ENCODE data around the gene UMOD. TPM values are rescaled to one million over a fixed set of nuclear protein-coding genes. Genes with fewer than 3 reads are reported as not detected.

UMOD gene
- total RNA-seq, 4 donors from 2014 or later: not detected

GRCh38 chr16:20363191-20363590, 10.7 kb upstream of the UMOD start:
- TF ChIP-seq, protein P1, sequence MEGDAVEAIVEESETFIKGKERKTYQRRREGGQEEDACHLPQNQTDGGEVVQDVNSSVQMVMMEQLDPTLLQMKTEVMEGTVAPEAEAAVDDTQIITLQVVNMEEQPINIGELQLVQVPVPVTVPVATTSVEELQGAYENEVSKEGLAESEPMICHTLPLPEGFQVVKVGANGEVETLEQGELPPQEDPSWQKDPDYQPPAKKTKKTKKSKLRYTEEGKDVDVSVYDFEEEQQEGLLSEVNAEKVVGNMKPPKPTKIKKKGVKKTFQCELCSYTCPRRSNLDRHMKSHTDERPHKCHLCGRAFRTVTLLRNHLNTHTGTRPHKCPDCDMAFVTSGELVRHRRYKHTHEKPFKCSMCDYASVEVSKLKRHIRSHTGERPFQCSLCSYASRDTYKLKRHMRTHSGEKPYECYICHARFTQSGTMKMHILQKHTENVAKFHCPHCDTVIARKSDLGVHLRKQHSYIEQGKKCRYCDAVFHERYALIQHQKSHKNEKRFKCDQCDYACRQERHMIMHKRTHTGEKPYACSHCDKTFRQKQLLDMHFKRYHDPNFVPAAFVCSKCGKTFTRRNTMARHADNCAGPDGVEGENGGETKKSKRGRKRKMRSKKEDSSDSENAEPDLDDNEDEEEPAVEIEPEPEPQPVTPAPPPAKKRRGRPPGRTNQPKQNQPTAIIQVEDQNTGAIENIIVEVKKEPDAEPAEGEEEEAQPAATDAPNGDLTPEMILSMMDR (IDR thresholded peaks at IDR 0.05; ENCODE audit: low read depth): no peak

- TF ChIP-seq, protein P1 (IDR thresholded peaks at IDR 0.05; ENCODE audit: low read depth): no peak
Observed at GRCh38 chr16:20359997-20360396, 7.5 kb upstream of the UMOD start.

GRCh38 chr16:20355114-20355782, 2.7 kb upstream of the UMOD start:
- TF ChIP-seq, protein P1 (IDR thresholded peaks at IDR 0.05; ENCODE audit: low read depth): no peak

DNA sequence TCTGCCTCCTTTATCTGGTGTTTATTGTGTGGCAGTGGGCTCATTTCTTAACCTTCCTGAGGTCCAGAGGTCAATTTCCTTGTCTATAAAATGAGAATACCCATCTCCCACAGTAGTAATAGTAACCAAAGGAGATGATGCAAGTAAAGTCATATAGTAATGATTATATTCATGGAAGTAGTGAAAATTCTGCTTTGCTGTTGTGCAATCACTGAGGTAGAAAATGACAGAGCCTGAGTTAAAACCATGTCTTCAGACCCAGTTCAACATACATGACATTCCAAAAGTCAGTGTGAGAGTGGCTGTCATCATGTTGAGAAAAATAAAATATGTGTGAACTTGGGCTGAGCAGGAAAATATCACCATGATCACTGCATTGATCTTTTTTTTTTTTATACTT, 864 bp upstream of the UMOD start:
- TF ChIP-seq, protein P1 (IDR thresholded peaks at IDR 0.05; ENCODE audit: low read depth): no peak

GRCh38 chr16:20349615-20350014, 2.9 kb downstream of the UMOD start:
- TF ChIP-seq, protein P1 (IDR thresholded peaks at IDR 0.05; ENCODE audit: low read depth): no peak

GRCh38 chr16:20348365-20349185, 3.9 kb downstream of the UMOD start:
- TF ChIP-seq, protein P1 (IDR thresholded peaks at IDR 0.05; ENCODE audit: low read depth): no peak

GRCh38 chr16:20347666-20348364, 4.7 kb downstream of the UMOD start:
- TF ChIP-seq, protein P1 (IDR thresholded peaks at IDR 0.05; ENCODE audit: low read depth): no peak
